Motor neuron (in vitro differentiated cells): Measurements from ENCODE around the gene HIRA. TPM values are rescaled to one million over a fixed set of nuclear protein-coding genes. Genes with fewer than 3 reads are reported as not detected.
A peak's percentile ranks its signal among the peaks of the same experiment; 100 is the strongest.
"Not testable (repeated sequence)": the region's sequence is repeated elsewhere in the genome, so short reads cannot be mapped to it uniquely, and the experiment has no call there.

Experiments
- ATAC-seq, 8 experiments: fragments of 200-7000 bp; cut with Tn5 transposase; replicated peaks in 6 of 8; 2 replicates each; pipeline ENCODE4 v1.8.0; 2021; ENCODE audit warnings: mild to moderate bottlenecking in 8 of 8, moderate library complexity in 8 of 8
- H3K27ac ChIP-seq, 2 donors: fragments of 250-450 bp; sonication (Bioruptor Pico); 2 replicates each; pipeline ENCODE4 v1.9.0; 2021; ENCODE audit warnings: antibody characterized with exemption in 2 of 2, mild to moderate bottlenecking in 2 of 2, moderate library complexity in 1 of 2
- H3K4me1 ChIP-seq, 2 donors: fragments of 250-450 bp; sonication (Bioruptor Pico); replicated peaks in 1 of 2; 2 replicates each; pipeline ENCODE4 v1.6.1; 2021; ENCODE audit warnings: antibody characterized with exemption in 2 of 2, mild to moderate bottlenecking in 2 of 2, moderate library complexity in 1 of 2
- H3K4me3 ChIP-seq, 5 donors: fragments of 250-450 bp; sonication (Bioruptor Pico); 2 replicates each; pipeline ENCODE4 v1.9.0; 2021; ENCODE audit warnings: antibody characterized with exemption in 5 of 5, mild to moderate bottlenecking in 5 of 5, moderate library complexity in 4 of 5
- WGBS, 10 experiments: fragments of 450-650 bp; shearing (Covaris generic); methylation state at CpG; one replicate each; pipeline ENCODE4 v1.0.0; 2022; 5-methylcytosine and 5-hydroxymethylcytosine counted together
- in situ Hi-C, 9 experiments: fragments of 400-800 bp; cut with MboI; loops; one replicate each; pipeline ENCODE4 v1.15.0; 2021; ENCODE audit warnings: low sequenced_read_pairs in 9 of 9, low pct_unique_long_range_greater_than_20kb in 2 of 9; ENCODE audit not compliant: unreplicated experiment in 9 of 9
- total RNA-seq, 8 experiments: library from RNA; unstranded; fragments of 300-600 nt; gene quantifications; 2 replicates each; pipeline versions ENCODE4 v1.2.3 to v1.2.4, GENCODE V29; 2022

The HIRA gene
- total RNA-seq, 8 experiments from 2014 or later = 9.9 to 30.1 (median 18.1) TPM

DNA sequence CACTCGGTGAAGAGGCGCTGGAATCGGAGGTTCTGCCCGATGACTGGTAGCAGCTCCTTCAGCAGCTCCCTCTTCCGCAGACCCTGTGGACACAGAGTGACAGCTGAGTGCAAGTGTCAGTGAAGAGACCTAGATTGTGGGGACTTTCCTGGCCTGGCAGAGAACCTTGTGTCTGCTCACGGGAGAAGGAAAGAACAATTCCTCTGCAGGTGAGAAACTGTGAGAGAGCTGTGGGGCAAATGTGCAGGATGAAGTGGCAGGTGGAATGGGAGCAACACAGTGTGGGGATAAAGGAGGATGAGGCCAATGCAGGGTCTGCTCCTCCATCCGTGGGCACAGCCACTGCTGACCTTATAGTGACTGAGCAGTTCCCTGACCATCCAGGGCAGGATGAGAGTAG, 100.1 kb downstream of the HIRA start:
- 80 to 100% (median 84%) methylated on average over 1 to 2 of the region's 7 CpGs; no CpG with 5 or more reads in 5 of the 10 experiments for WGBS, 10 experiments
- H3K27ac ChIP-seq = peak overlapping the region in 1 of 2 donors; percentile 23
- no peak for ATAC-seq
- in situ Hi-C loops = loop anchor here in 2 of 9 experiments (10.0 to 25.0 kb wide), 3 partner anchors 106 to 147 kb away; partner anchors contain the start of genes C22orf39 (in 1 of the 2), HIRA (in 1 of the 2) and MRPL40 (in 1 of the 2)
- H3K4me3 ChIP-seq = no peak overlapping the region
- no peaks in the 10 kb centered on the region for H3K4me1 ChIP-seq

DNA sequence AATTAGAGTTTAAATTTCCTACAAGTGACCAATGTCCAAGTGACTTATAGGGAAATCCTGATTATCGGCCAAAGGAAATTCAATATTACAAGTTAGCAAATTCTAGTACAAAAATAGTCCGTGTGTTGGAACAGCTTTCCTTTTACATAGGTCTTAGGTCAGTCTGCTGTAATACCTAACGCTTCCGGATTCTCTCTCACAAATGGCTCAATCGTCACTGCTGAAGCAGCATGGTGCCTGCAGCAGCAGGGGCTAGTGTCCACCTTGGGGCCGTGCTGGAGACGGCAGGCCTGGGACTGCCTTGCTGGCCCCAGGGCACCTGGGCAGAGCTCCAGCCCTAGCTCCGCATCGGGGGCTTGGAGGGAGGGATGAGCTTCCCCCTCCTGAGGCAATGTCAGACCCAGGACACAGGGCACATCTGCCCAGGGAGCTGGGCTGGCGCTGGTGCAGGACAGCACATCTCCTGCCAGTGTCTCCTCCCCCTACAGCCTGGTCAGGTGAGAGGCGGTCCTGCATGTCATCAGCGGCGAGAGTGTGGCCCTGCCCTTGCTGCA, 100.6 kb downstream of the HIRA start:
- Histone ChIP-seq H3K27ac (peak overlapping the region in 1 of 2 donors; percentile 23), H3K4me1 (no peaks in the 10 kb centered on the region), H3K4me3 (no peak overlapping the region)
- in situ Hi-C loops = loop anchor here in 2 of 9 experiments (10.0 to 25.0 kb wide), 3 partner anchors 106 to 146 kb away; partner anchors contain the start of genes C22orf39 (in 1 of the 2), HIRA (in 1 of the 2) and MRPL40 (in 1 of the 2)
- no peak for ATAC-seq
- 82 to 100% (median 97%) methylated on average over 2 to 8 of the region's 13 CpGs; no CpG with 5 or more reads in 3 of the 10 experiments for WGBS, 10 experiments

DNA sequence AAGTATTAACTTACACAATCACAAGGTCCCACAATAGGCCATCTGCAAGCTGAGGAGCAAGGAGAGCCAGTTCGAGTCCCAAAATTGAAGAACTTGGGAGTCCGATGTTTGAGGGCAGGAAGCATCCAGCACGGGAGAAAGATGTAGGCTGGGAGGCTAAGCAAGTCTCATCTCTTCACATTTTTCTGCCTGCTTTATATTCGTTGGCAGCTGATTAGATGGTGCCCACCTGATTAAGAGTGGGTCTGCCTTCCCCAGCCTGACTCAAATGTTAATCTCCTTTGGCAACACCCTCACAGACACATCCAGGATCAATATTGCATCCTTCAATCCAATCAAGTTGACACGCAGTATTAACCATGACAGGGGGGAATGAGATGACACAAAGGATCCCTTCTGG, 101.3 kb downstream of the HIRA start:
- not testable (repeated sequence) for H3K4me1 ChIP-seq, H3K27ac ChIP-seq, H3K4me3 ChIP-seq, ATAC-seq
- in situ Hi-C loops = loop anchor here in 2 of 9 experiments (10.0 to 25.0 kb wide), 3 partner anchors 107 to 145 kb away; partner anchors contain the start of genes C22orf39 (in 1 of the 2), HIRA (in 1 of the 2) and MRPL40 (in 1 of the 2)
- 78 to 100% (median 93%) methylated on average over 1 to 5 of the region's 5 CpGs; no CpG with 5 or more reads in 3 of the 10 experiments for WGBS, 10 experiments

DNA sequence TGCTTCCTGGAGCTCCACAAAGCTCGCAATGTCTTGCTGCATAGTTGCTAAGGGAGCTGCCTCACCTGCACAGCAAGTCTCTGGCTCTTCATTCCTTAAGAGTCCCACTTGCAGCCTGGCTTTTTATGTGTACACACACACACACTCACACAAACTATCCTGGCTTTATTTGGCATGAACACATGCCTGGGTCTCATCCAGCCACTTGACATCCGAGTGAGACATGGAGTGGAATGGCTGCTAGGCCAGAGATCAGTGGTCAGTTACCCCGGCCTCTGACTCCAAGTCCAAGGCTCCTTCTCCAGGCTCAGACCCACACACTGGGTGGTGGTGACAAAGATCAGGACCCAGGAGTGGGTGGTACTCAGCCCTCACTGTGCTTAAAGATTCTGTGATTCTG, 102.1 kb downstream of the HIRA start:
- no peak for ATAC-seq
- in situ Hi-C loops = loop anchor here in 1 of 9 experiments (25.0 kb wide), 2 partner anchors 108 to 117 kb away; partner anchors contain the start of genes C22orf39, HIRA and MRPL40
- no peak overlapping the region for H3K4me3 ChIP-seq
- 86 to 100% (median 100%) methylated on average over 1 to 2 of the region's 3 CpGs; no CpG with 5 or more reads in 4 of the 10 experiments for whole genome bisulfite sequencing, 10 experiments
- no peak overlapping the region for H3K27ac ChIP-seq
- no peaks in the 10 kb centered on the region for H3K4me1 ChIP-seq

DNA sequence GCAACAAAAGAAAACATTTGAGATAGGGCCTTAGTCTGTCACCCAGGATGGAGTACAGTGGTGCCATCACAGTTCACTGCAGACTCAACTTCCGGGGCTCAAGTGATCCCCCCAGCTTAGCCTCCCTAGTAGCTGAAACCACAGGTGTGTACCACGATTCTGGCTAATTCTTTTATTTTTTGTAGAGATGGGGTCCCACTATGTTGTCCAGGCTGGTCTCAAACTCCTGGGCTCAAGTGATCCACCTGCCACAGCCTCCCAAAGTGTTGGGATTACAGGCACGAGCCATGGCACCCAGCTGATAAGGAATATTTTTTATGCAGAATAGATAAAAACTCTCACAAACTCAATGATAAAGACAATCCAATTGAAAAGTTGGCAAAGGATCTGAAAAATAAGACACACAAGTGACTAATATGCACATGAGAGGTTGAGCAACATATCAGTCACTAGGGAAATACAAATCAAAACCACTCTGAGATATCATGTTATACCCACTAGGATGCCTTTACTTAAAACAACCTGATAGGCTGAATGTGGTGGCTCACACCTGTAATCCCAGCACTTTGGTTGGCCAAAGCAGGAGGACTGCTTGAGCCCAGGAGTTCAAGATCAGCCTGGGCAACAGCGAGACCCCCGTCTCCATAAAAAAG, 106.1 kb downstream of the HIRA start:
- in situ Hi-C loops = loop anchor here in 1 of 9 experiments (25.0 kb wide), 2 partner anchors 112 to 113 kb away; partner anchors contain the start of genes C22orf39, HIRA and MRPL40
- WGBS, 10 experiments = 60 to 100% (median 89%) methylated on average over 1 to 5 of the region's 5 CpGs; no CpG with 5 or more reads in 3 of the 10 experiments
- ATAC-seq = peak in 1 of 8 experiments; percentile 60
- no peak overlapping the region for H3K4me3 ChIP-seq
- H3K27ac ChIP-seq = no peak overlapping the region
- H3K4me1 ChIP-seq = no peaks in the 10 kb centered on the region

DNA sequence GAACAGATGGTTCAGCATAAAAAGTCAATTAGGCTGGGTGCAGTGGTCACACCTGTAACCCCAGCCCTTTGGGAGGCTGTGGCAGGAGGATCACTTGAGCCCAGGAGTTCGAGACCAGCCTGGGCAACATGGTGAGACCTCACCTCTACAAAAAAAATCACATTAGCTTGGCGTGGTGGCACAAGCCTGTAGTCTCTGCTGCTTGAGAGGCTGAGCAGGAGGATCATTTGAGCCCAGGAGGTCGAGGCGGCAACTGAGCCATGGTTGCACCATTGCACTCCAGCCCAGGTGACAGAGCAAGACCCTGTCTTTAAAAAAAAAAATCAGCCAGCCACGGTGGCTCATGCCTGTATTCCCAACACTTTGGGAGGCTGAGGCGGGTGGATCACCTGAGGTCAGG, 108.1 kb downstream of the HIRA start:
- WGBS, 10 experiments = 60 to 100% (median 75%) methylated on average over 1 to 6 of the region's 6 CpGs; no CpG with 5 or more reads in 2 of the 10 experiments
- ATAC-seq, in situ Hi-C loops, H3K4me1 ChIP-seq, H3K27ac ChIP-seq, H3K4me3 ChIP-seq: not testable (repeated sequence)

DNA sequence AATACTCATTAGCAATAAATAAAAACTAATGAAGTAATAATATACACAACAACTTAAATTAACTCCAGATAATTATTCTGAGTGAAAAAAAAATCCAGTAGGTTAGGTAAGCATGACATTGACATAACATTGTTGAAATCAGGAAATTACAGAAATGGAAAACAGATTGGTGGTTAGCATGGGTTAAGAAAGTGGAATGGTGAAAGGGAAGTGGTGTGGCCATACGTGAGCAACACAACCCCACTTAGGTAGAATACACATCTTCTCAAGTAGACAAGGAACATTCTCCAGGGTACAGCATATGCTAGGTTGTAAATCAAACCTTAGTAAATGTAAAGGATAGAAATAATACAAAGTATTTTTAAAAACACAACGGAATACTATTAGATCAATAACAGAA, 109.8 kb downstream of the HIRA start:
- in situ Hi-C loops = no loop called here

DNA sequence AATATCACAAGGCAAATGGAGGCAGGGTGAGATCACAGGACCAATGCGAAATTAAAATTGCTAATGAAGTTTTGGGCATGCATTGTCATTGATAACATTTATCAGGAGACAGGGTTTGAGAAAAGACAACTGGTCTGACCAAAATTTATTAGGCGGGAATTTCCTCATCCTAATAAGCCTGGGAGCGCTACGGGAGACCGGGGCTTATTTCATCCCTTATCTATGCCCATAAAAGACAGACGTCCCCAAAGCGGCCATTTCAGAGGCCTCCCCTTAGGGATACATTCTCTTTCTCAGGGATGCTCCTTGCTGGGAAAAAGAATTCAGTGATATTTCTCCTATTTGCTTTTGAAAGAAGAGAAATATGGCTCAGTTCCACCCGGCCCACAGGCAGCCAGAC, 111.4 kb downstream of the HIRA start:
- WGBS, 10 experiments = 63 to 95% (median 79%) methylated on average over 2 to 8 of the region's 8 CpGs; no CpG with 5 or more reads in 2 of the 10 experiments
- in situ Hi-C loops = not testable (repeated sequence)

More for the DNA sequence above, 109.8 kb downstream of the HIRA start:
- H3K4me3 ChIP-seq = no peak overlapping the region
- ATAC-seq = no peak
- 30 to 100% (median 86%) methylated on average over 1 to 2 of the region's 2 CpGs; no CpG with 5 or more reads in 1 of the 10 experiments for WGBS, 10 experiments
- H3K27ac ChIP-seq = no peak overlapping the region
- H3K4me1 ChIP-seq = no peaks in the 10 kb centered on the region

DNA sequence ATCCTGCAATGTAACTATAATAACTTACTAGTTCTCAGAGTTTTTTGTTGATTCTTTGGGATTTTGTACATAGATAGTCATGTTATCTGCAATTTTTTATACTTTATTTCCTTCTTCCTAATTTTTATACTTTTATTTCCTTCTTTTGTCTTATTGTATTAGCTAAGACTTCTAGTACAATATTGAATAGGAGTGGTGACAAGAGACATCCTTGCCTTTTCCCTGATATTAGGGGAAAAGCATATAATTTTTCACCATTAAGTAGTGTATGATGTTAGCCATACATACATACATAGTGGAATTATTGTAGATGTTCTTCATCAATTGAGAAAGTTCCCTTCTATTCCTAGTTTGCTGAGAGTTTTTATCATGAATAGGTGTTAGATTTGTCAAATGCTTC, 112.3 kb downstream of the HIRA start:
- H3K4me3 ChIP-seq = no peak overlapping the region
- no peak for ATAC-seq
- H3K27ac ChIP-seq = no peak overlapping the region
- in situ Hi-C loops = no loop called here
- no peaks in the 10 kb centered on the region for H3K4me1 ChIP-seq

More for the DNA sequence above, 111.4 kb downstream of the HIRA start:
- not testable (repeated sequence) for ATAC-seq, H3K27ac ChIP-seq, H3K4me1 ChIP-seq, H3K4me3 ChIP-seq

DNA sequence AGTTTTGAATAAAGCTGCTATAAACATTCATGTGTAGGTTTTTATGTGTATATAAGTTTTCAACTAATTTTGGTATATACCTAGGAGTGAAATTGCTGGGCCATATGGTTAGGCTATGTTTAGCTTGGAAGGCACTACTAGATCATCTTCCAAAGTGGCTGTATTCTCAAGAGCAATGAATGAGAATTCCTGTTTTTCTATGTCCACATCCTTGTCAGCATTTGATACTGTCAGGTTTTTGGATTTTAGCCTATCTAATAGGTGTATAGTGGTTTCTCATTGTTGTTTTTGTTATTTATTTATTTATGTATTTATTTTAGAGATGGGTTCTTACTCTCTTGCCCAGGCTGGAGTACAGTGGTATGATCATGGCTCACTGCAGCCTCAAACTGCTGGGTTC, 113.7 kb downstream of the HIRA start:
- H3K4me1 ChIP-seq = no peaks in the 10 kb centered on the region
- ATAC-seq = no peak
- H3K4me3 ChIP-seq = no peak overlapping the region
- in situ Hi-C loops = no loop called here
- no peak overlapping the region for H3K27ac ChIP-seq

DNA sequence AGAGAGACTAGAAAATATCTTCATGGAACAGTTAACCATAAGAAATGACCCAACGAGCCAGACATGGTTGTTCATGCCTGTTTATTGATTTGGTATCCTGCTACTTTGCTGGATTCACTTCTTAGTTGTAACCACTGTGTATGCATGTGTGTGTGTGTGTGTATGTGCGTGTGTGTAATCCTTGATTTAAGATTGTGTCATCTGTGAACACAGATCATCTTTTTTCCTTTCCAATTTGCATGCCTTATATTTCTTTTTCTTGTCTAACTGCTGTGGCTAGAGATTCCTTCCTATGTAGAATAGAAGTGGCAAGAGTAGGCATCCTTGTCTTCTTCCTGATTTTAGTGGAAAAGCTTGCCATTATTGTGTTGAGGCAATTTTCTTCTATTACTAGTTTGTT, 123.7 kb downstream of the HIRA start:
- in situ Hi-C loops = no loop called here
- 17 to 100% (median 51%) methylated on average over 1 to 2 of the region's 2 CpGs; no CpG with 5 or more reads in 4 of the 10 experiments for WGBS, 10 experiments
- H3K4me3 ChIP-seq = no peak overlapping the region
- H3K4me1 ChIP-seq = no peaks in the 10 kb centered on the region
- H3K27ac ChIP-seq = no peak overlapping the region
- ATAC-seq = no peak

DNA sequence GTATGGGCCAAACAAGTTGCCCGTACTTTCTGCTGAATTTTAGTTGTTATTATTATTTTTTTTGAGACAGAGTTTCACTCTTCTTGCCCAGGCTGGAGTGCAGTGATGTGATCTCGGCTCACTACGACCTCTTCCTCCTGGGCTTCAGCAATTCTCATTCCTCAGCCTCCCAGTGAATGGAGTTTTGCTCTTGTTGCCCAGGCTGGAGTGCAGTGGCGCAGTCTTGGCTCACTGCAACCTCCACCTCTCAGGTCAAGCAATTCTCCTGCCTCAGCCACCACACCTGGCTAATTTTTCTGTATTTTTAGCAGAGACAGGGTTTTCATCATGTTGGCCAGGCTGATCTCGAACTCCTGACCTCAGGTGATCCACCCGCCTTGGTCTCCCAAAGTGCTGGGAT, 125.0 kb downstream of the HIRA start:
- H3K4me3 ChIP-seq, ATAC-seq, H3K27ac ChIP-seq, H3K4me1 ChIP-seq, in situ Hi-C loops: not testable (repeated sequence)
- WGBS, 10 experiments = 41 to 100% (median 91%) methylated on average over 1 to 4 of the region's 6 CpGs

DNA sequence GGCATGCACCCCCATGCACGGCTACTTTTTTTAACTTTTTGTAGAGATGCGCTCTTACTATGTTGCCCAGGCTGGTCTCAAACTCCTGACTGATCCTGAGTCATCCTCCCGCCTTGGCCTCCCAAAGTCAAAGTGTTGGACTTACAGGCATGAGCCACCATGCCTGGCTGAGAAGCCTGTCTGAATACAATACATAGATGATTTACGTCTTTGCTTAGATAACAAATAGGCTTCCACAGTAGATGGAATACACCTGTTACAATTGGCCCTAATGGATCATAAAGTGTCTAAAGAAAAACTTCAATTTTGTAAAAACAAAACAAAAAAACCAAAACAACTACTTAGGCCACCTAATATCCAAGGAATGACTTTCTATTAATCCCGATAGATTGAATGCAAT, 127.0 kb downstream of the HIRA start:
- 52 to 100% (median 92%) methylated on average over 2 to 5 of the region's 5 CpGs; no CpG with 5 or more reads in 2 of the 10 experiments for WGBS, 10 experiments
- in situ Hi-C loops = no loop called here
- no peak for ATAC-seq
- no peak overlapping the region for H3K27ac ChIP-seq
- no peaks in the 10 kb centered on the region for H3K4me1 ChIP-seq
- H3K4me3 ChIP-seq = no peak overlapping the region
